SK-N-SH (cell line): ENCODE data around the gene ANXA8.
"Not testable (repeated sequence)": the region's sequence is repeated elsewhere in the genome, so short reads cannot be mapped to it uniquely, and the experiment has no call there.

Source experiments
- CHD2 ChIP-seq: fragments of 150-350 bp; IDR thresholded peaks from 2 replicates; pipeline ENCODE4 v1.6.1; 2018; ENCODE audit warnings: low read length; ENCODE audit not compliant: partially characterized antibody
- CTCF ChIP-seq: fragments of 200-600 bp; sonication (generic); IDR thresholded peaks from 2 replicates; pipeline ENCODE4 v1.6.1; 2017; ENCODE audit warnings: antibody characterized with exemption, mild to moderate bottlenecking, moderate library complexity
- MXI1 ChIP-seq: IDR thresholded peaks from 2 replicates; pipeline ENCODE4 v1.6.1; 2012; ENCODE audit warnings: mild to moderate bottlenecking, low read depth, low read length, improper control_type of control experiment
- TAF1 ChIP-seq: IDR thresholded peaks from 2 replicates; pipeline ENCODE4 v1.6.1; 2012; ENCODE audit warnings: low read depth, mild to moderate bottlenecking, low read length, moderate library complexity, borderline replicate concordance
- YY1 ChIP-seq: IDR thresholded peaks from 2 replicates; pipeline ENCODE4 v1.4.0; 2012; ENCODE audit warnings: low read depth, mild to moderate bottlenecking

GRCh38 chr10:47482367-47482766 lies 1.5 kb downstream of the ANXA8 start:
- TF ChIP-seq CTCF, MXI1, YY1, CHD2, TAF1: not testable (repeated sequence)
